H9 (cell line): ENCODE measurements around the gene CXCR4. TPM values are rescaled to one million over a fixed set of nuclear protein-coding genes. Genes with fewer than 3 reads are reported as not detected.

Experiments used
- DNase-seq: peaks from one replicate; pipeline ENCODE4 v3.0.0-alpha.2; 2017
- H2AFZ ChIP-seq: one replicate; pipeline ENCODE4 v1.6.1; 2013; ENCODE audit warnings: mild to moderate bottlenecking, low read length, control low read depth, moderate library complexity
- H2AK5ac ChIP-seq: 2 replicates; pipeline ENCODE4 v1.6.1; 2013; ENCODE audit warnings: low read length, control low read depth, mixed read lengths; ENCODE audit not compliant: insufficient read length
- H2BK120ac ChIP-seq: one replicate; pipeline ENCODE4 v1.6.1; 2013; ENCODE audit warnings: low read depth, mild to moderate bottlenecking, low read length, control low read depth, inconsistent platforms; ENCODE audit not compliant: poor library complexity, severe bottlenecking
- H2BK12ac ChIP-seq: 2 replicates; pipeline ENCODE4 v1.6.1; 2013; ENCODE audit warnings: low read length, control low read depth, mixed read lengths, low read depth; ENCODE audit not compliant: insufficient read length
- H2BK15ac ChIP-seq: 2 replicates; pipeline ENCODE4 v1.6.1; 2013; ENCODE audit warnings: low read depth, low read length, control low read depth
- H2BK20ac ChIP-seq: one replicate; pipeline ENCODE4 v1.6.1; 2013; ENCODE audit warnings: low read depth, mild to moderate bottlenecking, low read length, control low read depth, inconsistent platforms; ENCODE audit not compliant: poor library complexity, severe bottlenecking
- H2BK5ac ChIP-seq: 2 replicates; pipeline ENCODE4 v1.6.1; 2013; ENCODE audit warnings: low read length, control low read depth, mixed read lengths; ENCODE audit not compliant: insufficient read length
- H3K14ac ChIP-seq: 2 replicates; pipeline ENCODE4 v1.6.1; 2013; ENCODE audit warnings: low read length, control low read depth; ENCODE audit not compliant: insufficient read depth
- H3K18ac ChIP-seq: 2 replicates; pipeline ENCODE4 v1.6.1; 2013; ENCODE audit warnings: low read depth, mild to moderate bottlenecking, mixed read lengths, low read length, control low read depth; ENCODE audit not compliant: insufficient read length
- H3K23ac ChIP-seq: 2 replicates; pipeline ENCODE4 v1.6.1; 2013; ENCODE audit warnings: low read length, control low read depth, mixed read lengths, low read depth; ENCODE audit not compliant: insufficient read length
- H3K23me2 ChIP-seq: 2 replicates; pipeline ENCODE4 v1.6.1; 2013; ENCODE audit warnings: low read depth, mild to moderate bottlenecking, mixed read lengths, low read length, control low read depth; ENCODE audit not compliant: insufficient read length, poor library complexity, severe bottlenecking
- H3K27ac ChIP-seq: 2 replicates; pipeline ENCODE4 v1.5.1; 2013; ENCODE audit warnings: low read length, control low read depth, mixed read lengths, low read depth; ENCODE audit not compliant: insufficient read length
- H3K27me3 ChIP-seq: 2 replicates; pipeline ENCODE4 v1.6.1; 2013; ENCODE audit warnings: low read length, control low read depth, inconsistent platforms; ENCODE audit not compliant: insufficient read depth
- H3K4ac ChIP-seq: 2 replicates; pipeline ENCODE4 v1.6.1; 2013; ENCODE audit warnings: low read depth, mild to moderate bottlenecking, control low read depth, inconsistent platforms, low read length, moderate library complexity
- H3K4me1 ChIP-seq: 2 replicates; pipeline ENCODE4 v1.6.1; 2013; ENCODE audit warnings: low read length, control low read depth, inconsistent platforms; ENCODE audit not compliant: insufficient read depth
- H3K4me2 ChIP-seq: 2 replicates; pipeline ENCODE4 v1.6.1; 2013; ENCODE audit warnings: low read length, control low read depth, mixed read lengths; ENCODE audit not compliant: insufficient read length, insufficient read depth
- H3K56ac ChIP-seq: 2 replicates; pipeline ENCODE4 v1.6.1; 2013; ENCODE audit warnings: low read depth, mild to moderate bottlenecking, mixed read lengths, low read length, control low read depth; ENCODE audit not compliant: insufficient read length
- H3K79me1 ChIP-seq: 2 replicates; pipeline ENCODE4 v1.6.1; 2013; ENCODE audit warnings: low read depth, mild to moderate bottlenecking, moderate library complexity, low read length, control low read depth, inconsistent platforms; ENCODE audit not compliant: insufficient read depth, poor library complexity, severe bottlenecking
- H3K79me2 ChIP-seq: 2 replicates; pipeline ENCODE4 v1.6.1; 2013; ENCODE audit warnings: low read length, control low read depth, inconsistent platforms; ENCODE audit not compliant: insufficient read depth
- H3K9ac ChIP-seq: 2 replicates; pipeline ENCODE4 v1.6.1; 2013; ENCODE audit warnings: low read length, control low read depth, mixed read lengths; ENCODE audit not compliant: insufficient read length; ENCODE audit errors: extremely low read depth
- H3K9me3 ChIP-seq: one replicate; pipeline ENCODE4 v1.6.1; 2013; ENCODE audit warnings: low read depth, low read length, inconsistent platforms; ENCODE audit not compliant: control insufficient read depth
- H3T11ph ChIP-seq: one replicate; pipeline ENCODE4 v1.6.1; 2013; ENCODE audit warnings: mild to moderate bottlenecking, low read length, control low read depth, inconsistent platforms
- H4K20me1 ChIP-seq: one replicate; pipeline ENCODE4 v1.6.1; 2013; ENCODE audit not compliant: control insufficient read depth, insufficient read length, insufficient read depth
- H4K5ac ChIP-seq: 2 replicates; pipeline ENCODE4 v1.6.1; 2013; ENCODE audit warnings: low read depth, mild to moderate bottlenecking, mixed read lengths, low read length, control low read depth; ENCODE audit not compliant: insufficient read length
- H4K8ac ChIP-seq: replicated peaks from 2 replicates; pipeline ENCODE4 v1.6.1; 2013; ENCODE audit warnings: low read length, control low read depth, mixed read lengths, low read depth; ENCODE audit not compliant: insufficient read length
- H4K91ac ChIP-seq: 2 replicates; pipeline ENCODE4 v1.6.1; 2013; ENCODE audit warnings: low read depth, mild to moderate bottlenecking, moderate library complexity, mixed read lengths, low read length, control low read depth; ENCODE audit not compliant: insufficient read length
- H3K27ac Mint-ChIP-seq, 3 experiments: 2 replicates in 2 of 3; 3 replicates in 1 of 3; pipeline ENCODE4 v1.8.0; 2020 to 2021; ENCODE audit warnings: mixed read lengths in 3 of 3, mild to moderate bottlenecking in 1 of 3, moderate library complexity in 1 of 3
- H3K27me3 Mint-ChIP-seq: 2 replicates; pipeline ENCODE4 v1.8.0; 2021; ENCODE audit warnings: low read depth, mild to moderate bottlenecking, moderate library complexity, mixed read lengths
- H3K36me3 Mint-ChIP-seq, 3 experiments: 2 replicates in 2 of 3; 3 replicates in 1 of 3; pipeline ENCODE4 v1.8.0; 2020 to 2021; ENCODE audit warnings: low read depth in 3 of 3, mixed read lengths in 3 of 3; ENCODE audit not compliant: insufficient read depth in 1 of 3
- H3K4me1 Mint-ChIP-seq, 2 experiments: 2 replicates each; pipeline ENCODE4 v1.8.0; 2020; ENCODE audit warnings: mixed read lengths in 2 of 2
- H3K4me3 Mint-ChIP-seq, 2 experiments: 2 replicates in 1 of 2; 3 replicates in 1 of 2; pipeline ENCODE4 v1.8.0; 2020 to 2021; ENCODE audit warnings: mild to moderate bottlenecking in 2 of 2, mixed read lengths in 2 of 2, moderate library complexity in 1 of 2
- H3K9me3 Mint-ChIP-seq, 2 experiments: 2 replicates in 1 of 2; 3 replicates in 1 of 2; pipeline ENCODE4 v1.8.0; 2020; ENCODE audit warnings: mild to moderate bottlenecking in 2 of 2, mixed read lengths in 2 of 2, moderate library complexity in 1 of 2
- WGBS: extraction: QIAGEN DNeasy Blood & Tissue Kit; methylation state at CpG from one replicate; pipeline ENCODE4 v1.1.7; 2013; ENCODE audit warnings: missing lambda C conversion rate, low lambda C conversion rate, mixed read lengths; ENCODE audit not compliant: insufficient read length; ENCODE audit errors: extremely low coverage; 5-methylcytosine and 5-hydroxymethylcytosine counted together
- total RNA-seq: library from RNA; stranded (reverse); gene quantifications from 2 replicates; pipeline ENCODE4 v1.2.1, GENCODE V29; 2021
- TF ChIP-seq, protein P1 (sequence below): fragments of 200-600 bp; sonication (generic); conservative IDR thresholded peaks from 3 replicates; pipeline ENCODE4 v1.8.0; 2021; ENCODE audit warnings: antibody characterized with exemption, mild to moderate bottlenecking

The CXCR4 gene
- total RNA-seq, 1 experiment from 2014 or later: 1.0 TPM

DNA sequence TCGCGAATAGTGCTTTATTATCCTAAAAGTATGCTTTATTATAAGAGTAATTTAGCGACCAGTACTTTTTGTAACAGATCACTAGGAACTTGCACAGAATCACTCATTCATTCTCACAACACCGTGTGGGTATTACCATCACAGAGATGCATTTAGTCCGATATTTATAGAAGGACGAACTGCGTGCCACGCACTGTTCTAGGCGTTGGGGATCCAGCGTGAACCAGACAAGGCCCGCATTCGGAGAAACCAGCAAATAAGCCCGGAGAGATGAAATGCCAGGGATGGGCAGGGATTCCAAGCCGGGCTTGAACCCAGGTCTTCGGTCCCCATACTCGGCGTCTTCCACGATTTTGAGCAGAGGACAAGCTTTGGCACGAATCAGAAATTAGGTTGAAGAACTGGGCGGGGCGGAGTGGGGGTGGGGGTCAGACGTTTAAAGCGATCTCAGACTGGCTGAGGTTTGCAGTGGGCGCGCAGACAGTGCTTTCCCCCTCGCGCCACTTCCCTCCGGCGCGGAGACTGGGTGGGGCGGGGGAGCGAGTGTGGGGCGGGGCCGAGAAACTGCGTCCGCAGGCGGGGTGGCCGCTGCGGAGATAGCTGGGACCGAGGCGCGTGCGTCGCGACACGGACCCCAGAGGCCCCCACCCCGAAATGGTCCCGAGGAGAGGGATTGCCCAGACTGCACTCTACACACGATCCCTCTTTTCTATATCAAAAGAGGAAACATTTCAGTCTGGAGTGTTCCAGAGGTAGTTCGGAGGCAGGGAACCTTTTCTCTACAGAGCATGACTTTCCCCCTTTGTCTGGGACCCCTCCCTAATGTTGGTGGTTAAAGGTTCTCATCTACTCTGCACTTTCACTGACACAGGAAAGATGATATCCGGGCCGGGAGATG, 1.1 kb upstream of the CXCR4 start:
- no peak overlapping the region for H2BK12ac ChIP-seq
- H3K9ac ChIP-seq: no peak overlapping the region
- H2BK120ac ChIP-seq: no peak overlapping the region
- WGBS: no CpG with 5 or more reads among the region's 52 CpGs
- H2AK5ac ChIP-seq: no peak overlapping the region
- H4K20me1 ChIP-seq: no peaks in the 10 kb centered on the region
- no peaks in the 10 kb centered on the region for H3K79me2 ChIP-seq
- no peak overlapping the region for H3K18ac ChIP-seq
- peak overlapping the region; percentile 78 to 92 for H3K4me3 Mint-ChIP-seq
- H3K27ac ChIP-seq: no peak overlapping the region
- peaks cover 31% of the 10 kb centered on the region for H3K23me2 ChIP-seq
- peaks cover 19% of the 10 kb centered on the region for H3K27me3 ChIP-seq
- peaks cover 74% of the 10 kb centered on the region for H3K27me3 Mint-ChIP-seq
- no peak overlapping the region for H3K23ac ChIP-seq
- DNase-seq: peak; percentile 60
- H3K9me3 Mint-ChIP-seq: no peaks in the 10 kb centered on the region; a peak in 1 of 5 replicates
- peak overlapping the region; percentile 61 for H2AFZ ChIP-seq
- peaks cover 33 to 35% of the 10 kb centered on the region in 2 experiments for H3K4me1 Mint-ChIP-seq
- H2BK20ac ChIP-seq: no peak overlapping the region
- no peak overlapping the region for H4K8ac ChIP-seq
- H3K4me2 ChIP-seq: peak overlapping the region; percentile 69
- H2BK5ac ChIP-seq: no peak overlapping the region
- TF ChIP-seq, protein P1, sequence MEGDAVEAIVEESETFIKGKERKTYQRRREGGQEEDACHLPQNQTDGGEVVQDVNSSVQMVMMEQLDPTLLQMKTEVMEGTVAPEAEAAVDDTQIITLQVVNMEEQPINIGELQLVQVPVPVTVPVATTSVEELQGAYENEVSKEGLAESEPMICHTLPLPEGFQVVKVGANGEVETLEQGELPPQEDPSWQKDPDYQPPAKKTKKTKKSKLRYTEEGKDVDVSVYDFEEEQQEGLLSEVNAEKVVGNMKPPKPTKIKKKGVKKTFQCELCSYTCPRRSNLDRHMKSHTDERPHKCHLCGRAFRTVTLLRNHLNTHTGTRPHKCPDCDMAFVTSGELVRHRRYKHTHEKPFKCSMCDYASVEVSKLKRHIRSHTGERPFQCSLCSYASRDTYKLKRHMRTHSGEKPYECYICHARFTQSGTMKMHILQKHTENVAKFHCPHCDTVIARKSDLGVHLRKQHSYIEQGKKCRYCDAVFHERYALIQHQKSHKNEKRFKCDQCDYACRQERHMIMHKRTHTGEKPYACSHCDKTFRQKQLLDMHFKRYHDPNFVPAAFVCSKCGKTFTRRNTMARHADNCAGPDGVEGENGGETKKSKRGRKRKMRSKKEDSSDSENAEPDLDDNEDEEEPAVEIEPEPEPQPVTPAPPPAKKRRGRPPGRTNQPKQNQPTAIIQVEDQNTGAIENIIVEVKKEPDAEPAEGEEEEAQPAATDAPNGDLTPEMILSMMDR: no peak
- peak overlapping the region in 1 of 3 experiments; percentile 55; a peak in 1 of 7 replicates for H3K27ac Mint-ChIP-seq
- no peak overlapping the region for H3K56ac ChIP-seq
- no peak overlapping the region for H3K4ac ChIP-seq
- peaks cover 2 to 5% (median 3%) of the 10 kb centered on the region in 3 experiments; a peak in 2 of 7 replicates for H3K36me3 Mint-ChIP-seq
- no peak overlapping the region for H4K5ac ChIP-seq
- H4K91ac ChIP-seq: no peak overlapping the region
- H2BK15ac ChIP-seq: no peak overlapping the region
- H3K79me1 ChIP-seq: no peaks in the 10 kb centered on the region
- H3K14ac ChIP-seq: no peak overlapping the region
- no peaks in the 10 kb centered on the region; the same call in 1 of the 2 replicates for H3K4me1 ChIP-seq
- no peak overlapping the region for H3T11ph ChIP-seq
- no peaks in the 10 kb centered on the region for H3K9me3 ChIP-seq
